GM18858 (cell line): ENCODE measurements around the gene CADM2.
"Not testable (repeated sequence)": the region's sequence is repeated elsewhere in the genome, so short reads cannot be mapped to it uniquely, and the experiment has no call there.

Experiments used
- ATAC-seq: cut with Tn5 transposase; IDR thresholded peaks from one replicate; pipeline ENCODE4 v1.9.1; 2021; ENCODE audit not compliant: unreplicated experiment

Gene CADM2

GRCh38 chr3:85881833-85882393, 923.1 kb downstream of the CADM2 start:
- no peak for ATAC-seq

DNA sequence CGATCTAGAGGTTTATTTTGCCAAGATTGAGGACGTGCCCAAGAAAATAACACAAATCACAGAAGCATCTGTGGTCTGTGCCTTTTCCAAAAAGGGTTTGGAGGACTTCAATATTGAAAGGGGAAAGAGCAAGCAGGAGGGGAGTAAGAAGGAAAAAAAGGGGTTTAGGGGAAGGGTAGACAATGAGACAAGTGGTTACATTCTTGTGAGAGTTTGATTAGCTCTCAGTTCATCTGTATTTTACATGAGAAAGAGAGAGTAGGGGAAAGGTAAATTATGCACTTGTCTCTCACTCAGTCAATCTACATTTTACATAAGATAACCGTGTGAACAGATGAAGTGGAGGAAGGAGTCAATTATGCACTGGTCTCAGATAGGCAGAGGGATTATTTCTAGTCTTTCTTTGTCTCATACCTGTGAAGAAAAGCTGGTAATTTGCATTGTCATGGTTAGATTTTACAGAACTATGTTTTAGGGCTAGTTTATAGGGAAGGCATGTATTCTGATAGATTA, 931.3 kb downstream of the CADM2 start:
- no peak for ATAC-seq

- ATAC-seq: no peak
Measured at GRCh38 chr3:85903434-85903833, 944.6 kb downstream of the CADM2 start.

- no peak for ATAC-seq
Measured at GRCh38 chr3:85912980-85913379, 954.2 kb downstream of the CADM2 start.

- no peak for ATAC-seq
Measured at GRCh38 chr3:85922374-85922773, 963.6 kb downstream of the CADM2 start.

DNA sequence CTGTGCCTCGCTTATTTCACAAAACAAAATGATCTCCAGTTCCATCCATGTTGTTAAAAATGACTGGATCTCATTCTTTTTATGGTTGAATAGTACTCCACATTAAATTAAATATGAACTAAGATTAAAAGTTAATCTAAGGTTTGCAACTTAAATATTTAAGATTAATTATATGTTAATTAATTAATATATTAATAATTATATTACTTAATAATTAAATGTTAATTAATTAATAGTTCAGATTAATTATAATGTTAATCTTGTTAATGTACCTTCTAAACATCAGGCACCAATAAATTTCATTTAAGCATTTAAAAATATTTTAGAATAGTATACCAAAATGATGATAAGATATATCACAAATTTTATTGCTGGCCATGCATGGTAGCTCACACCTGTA, 971.9 kb downstream of the CADM2 start:
- no peak for ATAC-seq

- no peak for ATAC-seq
Measured at GRCh38 chr3:85933326-85933725, 974.5 kb downstream of the CADM2 start.

- ATAC-seq: no peak
Measured at GRCh38 chr3:85935171-85935570, 976.4 kb downstream of the CADM2 start.

- no peak for ATAC-seq
Measured at GRCh38 chr3:85939074-85939482, 980.3 kb downstream of the CADM2 start.

GRCh38 chr3:85950435-85950834, 991.6 kb downstream of the CADM2 start:
- ATAC-seq: no peak

DNA sequence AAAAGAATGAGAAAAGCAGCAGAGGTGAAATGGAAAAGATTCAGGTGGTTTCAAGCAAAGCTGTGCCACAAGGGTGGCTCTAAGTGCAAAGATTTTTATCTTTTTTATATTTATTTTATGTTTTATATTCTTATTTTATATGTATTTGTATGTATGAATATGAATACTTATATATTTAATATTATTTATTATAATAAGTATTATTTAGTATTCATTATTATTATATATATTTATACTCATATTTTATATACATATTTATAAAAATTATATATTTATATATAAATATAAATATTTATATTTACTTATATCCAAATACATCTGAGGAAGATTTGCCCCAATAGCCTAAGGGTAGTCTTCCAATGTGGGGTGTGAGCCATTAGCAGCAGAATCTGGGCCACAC, 1002.0 kb downstream of the CADM2 start:
- no peak for ATAC-seq

GRCh38 chr3:85977615-85978338, 1019.0 kb downstream of the CADM2 start:
- ATAC-seq: no peak

GRCh38 chr3:85979034-85979433, 1020.2 kb downstream of the CADM2 start:
- no peak for ATAC-seq

DNA sequence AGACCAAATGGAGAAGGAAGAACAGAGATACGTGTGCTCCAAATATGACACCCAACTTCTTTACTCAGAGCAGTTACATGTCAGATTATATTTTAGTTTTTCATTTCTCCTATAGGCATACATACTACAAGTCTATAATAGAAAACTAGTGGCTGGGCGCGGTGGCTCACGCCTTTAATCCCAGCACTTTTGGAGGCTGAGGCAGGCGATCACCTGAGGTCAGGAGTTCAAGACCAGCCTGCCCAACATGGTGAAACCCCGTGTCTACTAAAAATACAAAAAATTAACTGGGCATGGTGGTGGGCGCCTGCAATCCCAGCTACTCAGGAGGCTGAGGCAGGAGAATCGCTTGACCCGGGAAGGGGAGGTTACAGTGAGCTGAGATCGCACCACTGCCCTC, 1030.8 kb downstream of the CADM2 start:
- ATAC-seq: not testable (repeated sequence)

- no peak for ATAC-seq
Measured at GRCh38 chr3:86029590-86029989, 1070.8 kb downstream of the CADM2 start.

- ATAC-seq: no peak
Measured at GRCh38 chr3:86037916-86038315, 1079.1 kb downstream of the CADM2 start.

- no peak for ATAC-seq
Measured at GRCh38 chr3:86046436-86047136, 1087.8 kb downstream of the CADM2 start.

GRCh38 chr3:86047161-86047560, 1088.4 kb downstream of the CADM2 start:
- no peak for ATAC-seq

- no peak for ATAC-seq
Measured at GRCh38 chr3:86051058-86051457, 1092.3 kb downstream of the CADM2 start.

DNA sequence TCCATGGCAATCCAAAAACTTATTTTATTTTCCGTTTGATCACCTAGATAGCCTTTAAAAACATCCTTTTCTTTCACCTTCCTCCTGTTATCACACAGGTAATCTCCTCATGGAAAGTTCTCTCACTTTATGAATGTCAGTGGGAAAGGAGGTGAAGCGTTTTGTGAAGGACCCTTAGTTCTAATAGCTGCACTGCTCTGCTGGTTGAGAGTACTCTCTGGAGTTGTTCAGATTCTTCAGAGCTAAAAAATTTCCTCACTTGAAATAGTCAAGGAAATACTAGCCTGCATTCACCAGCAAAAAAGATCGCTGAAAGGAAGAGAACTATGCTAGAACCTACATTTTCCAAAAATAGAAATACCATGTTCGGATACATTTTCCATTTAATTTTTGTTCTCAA, 1097.2 kb downstream of the CADM2 start:
- ATAC-seq: no peak

GRCh38 chr3:86056962-86057361, 1098.2 kb downstream of the CADM2 start:
- no peak for ATAC-seq

DNA sequence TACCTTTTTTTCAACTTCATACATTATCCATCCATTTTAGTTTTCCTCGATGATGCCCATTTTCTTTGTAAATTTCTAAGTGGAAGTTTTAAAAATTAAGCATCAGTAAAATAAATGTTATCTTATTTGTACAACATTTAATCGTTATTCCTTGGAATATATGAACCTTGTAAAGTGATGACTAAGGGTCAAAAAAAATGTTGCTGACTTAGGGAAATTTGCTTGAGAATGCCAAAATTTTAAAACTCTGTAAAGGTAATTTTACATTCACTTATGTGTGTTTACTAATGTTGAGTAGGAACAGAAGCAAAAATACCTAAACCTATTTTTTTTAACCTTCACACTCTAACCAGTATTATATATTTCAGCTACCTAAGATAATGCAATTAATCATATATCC, 1115.0 kb downstream of the CADM2 start:
- ATAC-seq: no peak
